GM12875 (cell line): ENCODE results near the gene TVP23C.
A peak's percentile ranks its signal among the peaks of the same experiment; 100 is the strongest.

Experiments
- H3K4me3 ChIP-seq: one replicate; pipeline ENCODE4 v1.5.1; 2011; ENCODE audit warnings: low read depth, low read length, control low read depth
- CTCF ChIP-seq: IDR thresholded peaks from 2 replicates; pipeline ENCODE4 v1.5.1; 2011; ENCODE audit warnings: low read depth, mild to moderate bottlenecking, control low read depth, inconsistent platforms, low read length, moderate library complexity, borderline replicate concordance; ENCODE audit not compliant: insufficient read depth

TVP23C gene

GRCh38 chr17:15503731-15504130 is 59.6 kb downstream of the TVP23C start:
- H3K4me3 ChIP-seq = no peak overlapping the region
- TF ChIP-seq CTCF = no peak

DNA sequence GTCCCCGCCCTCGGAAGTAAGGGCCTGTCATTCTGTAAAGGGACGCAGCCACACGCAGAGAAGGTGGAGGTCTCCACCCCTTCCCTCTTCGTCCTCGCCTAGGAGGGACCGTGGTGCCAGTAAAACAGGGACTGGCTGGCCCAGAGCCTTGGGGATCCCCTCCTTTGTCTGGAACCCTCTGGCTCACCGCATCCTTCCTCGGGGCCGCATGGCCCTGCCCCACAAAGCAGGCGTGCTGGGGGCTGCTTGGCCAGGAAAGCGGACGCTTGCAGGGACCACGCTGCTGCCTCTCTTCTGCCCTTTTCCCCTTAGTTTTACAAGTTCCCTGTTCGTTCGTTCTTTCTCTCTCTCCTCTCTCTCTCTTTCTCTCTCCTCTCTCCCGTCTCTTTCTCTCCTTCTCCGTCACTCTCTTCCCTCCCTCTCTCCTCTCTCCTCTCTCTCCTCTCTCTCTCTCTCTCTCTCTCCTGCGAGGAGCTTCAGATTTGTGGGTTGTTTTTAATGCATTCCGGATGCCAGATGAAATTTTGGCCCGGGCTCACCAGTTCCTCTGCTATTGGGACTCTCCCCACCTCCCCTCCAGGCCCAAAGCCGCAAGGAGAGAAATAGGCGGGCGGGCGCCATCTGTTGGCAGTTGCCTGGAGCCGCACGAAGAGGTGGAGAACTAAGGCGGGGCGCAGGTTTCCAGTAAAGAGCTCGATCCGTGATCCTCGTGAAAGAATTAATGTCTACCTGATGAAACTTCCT is 60.7 kb downstream of the TVP23C start:
- TF ChIP-seq CTCF = peak; percentile 84
- no peak overlapping the region for H3K4me3 ChIP-seq

GRCh38 chr17:15501793-15502192 is 61.5 kb downstream of the TVP23C start:
- TF ChIP-seq CTCF = no peak
- H3K4me3 ChIP-seq = no peak overlapping the region

DNA sequence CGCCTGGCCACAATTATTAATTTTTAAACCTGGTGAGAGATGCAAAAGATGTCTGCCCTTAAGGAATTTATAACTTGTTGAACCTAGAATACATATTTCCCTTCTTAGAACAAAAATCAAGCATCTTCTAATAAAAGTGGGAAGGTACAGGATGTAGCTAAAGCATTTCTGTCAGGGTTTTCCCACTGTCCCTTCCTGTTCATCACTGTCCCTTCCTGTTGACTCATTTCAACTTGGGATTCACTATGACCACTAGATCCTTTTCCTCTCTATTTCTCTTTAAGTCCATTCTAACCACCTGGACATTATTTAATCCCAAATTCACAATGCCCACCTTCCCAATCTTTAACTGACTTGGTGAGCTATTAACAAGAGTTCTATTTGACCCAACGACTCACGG is 62.0 kb downstream of the TVP23C start:
- TF ChIP-seq CTCF = no peak
- no peak overlapping the region for H3K4me3 ChIP-seq

GRCh38 chr17:15498107-15498506 is 65.2 kb downstream of the TVP23C start:
- no peak overlapping the region for H3K4me3 ChIP-seq
- no peak for TF ChIP-seq CTCF

- no peak for TF ChIP-seq CTCF
- H3K4me3 ChIP-seq = no peak overlapping the region
These were observed 66.3 kb downstream of the TVP23C start for GRCh38 chr17:15496735-15497670.
